ENCODE data around the gene ARL10. TPM values are rescaled to one million over a fixed set of nuclear protein-coding genes. Genes with fewer than 3 reads are reported as not detected.

Gene ARL10
- total RNA-seq, 1 donor from 2014 or later, result 14.5 TPM

DNA sequence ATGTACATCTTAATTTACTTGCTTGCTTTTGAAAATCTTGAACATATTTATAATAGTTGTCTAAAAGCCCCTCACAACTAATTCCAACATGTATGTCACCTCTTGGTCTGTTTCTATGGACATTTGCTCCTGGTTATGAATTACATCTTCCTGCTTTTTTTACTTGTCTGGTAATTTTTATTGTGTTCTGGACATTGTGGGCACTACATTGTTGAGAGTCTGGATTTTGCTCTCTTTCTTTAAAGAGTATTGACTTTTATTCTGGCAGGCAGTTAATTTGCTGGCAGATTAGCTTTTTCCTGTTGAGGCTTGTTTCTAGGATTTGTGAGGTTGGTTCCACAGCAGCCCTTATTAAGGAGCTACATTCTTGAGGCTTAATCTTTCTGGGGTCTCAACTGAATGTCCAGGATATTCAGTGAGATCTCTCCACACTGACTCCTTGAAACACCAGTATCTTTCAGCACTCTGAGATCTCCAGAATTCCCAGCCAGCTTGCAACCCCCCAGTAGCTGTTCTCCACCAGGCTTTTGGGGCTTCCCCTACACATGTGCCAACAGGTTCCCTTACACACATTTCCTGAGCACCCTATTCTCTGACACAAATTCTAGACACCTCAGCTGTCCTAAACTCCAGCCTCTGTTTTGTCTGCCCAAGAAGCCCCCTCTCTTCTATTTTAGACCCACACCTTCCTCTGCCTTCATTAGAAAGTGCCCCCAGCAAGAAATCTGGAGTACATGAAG, 31.1 kb upstream of the ARL10 start:
- no peaks in the 10 kb centered on the region for H3K4me1 Mint-ChIP-seq (ENCODE audit: unreplicated experiment)
- no peak for DNase-seq (ENCODE audit: low spot score)
- TF ChIP-seq, protein P1, sequence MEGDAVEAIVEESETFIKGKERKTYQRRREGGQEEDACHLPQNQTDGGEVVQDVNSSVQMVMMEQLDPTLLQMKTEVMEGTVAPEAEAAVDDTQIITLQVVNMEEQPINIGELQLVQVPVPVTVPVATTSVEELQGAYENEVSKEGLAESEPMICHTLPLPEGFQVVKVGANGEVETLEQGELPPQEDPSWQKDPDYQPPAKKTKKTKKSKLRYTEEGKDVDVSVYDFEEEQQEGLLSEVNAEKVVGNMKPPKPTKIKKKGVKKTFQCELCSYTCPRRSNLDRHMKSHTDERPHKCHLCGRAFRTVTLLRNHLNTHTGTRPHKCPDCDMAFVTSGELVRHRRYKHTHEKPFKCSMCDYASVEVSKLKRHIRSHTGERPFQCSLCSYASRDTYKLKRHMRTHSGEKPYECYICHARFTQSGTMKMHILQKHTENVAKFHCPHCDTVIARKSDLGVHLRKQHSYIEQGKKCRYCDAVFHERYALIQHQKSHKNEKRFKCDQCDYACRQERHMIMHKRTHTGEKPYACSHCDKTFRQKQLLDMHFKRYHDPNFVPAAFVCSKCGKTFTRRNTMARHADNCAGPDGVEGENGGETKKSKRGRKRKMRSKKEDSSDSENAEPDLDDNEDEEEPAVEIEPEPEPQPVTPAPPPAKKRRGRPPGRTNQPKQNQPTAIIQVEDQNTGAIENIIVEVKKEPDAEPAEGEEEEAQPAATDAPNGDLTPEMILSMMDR (IDR thresholded peaks at IDR 0.05; ENCODE audit: unreplicated experiment), result no peak
- H3K4me3 Mint-ChIP-seq (ENCODE audit: unreplicated experiment), result no peak overlapping the region
- peaks cover 24% of the 10 kb centered on the region for H3K36me3 Mint-ChIP-seq (ENCODE audit: low read depth, unreplicated experiment)
- H3K9me3 Mint-ChIP-seq (ENCODE audit: unreplicated experiment), result no peaks in the 10 kb centered on the region
- H3K27ac Mint-ChIP-seq (ENCODE audit: unreplicated experiment), result no peak overlapping the region
- H3K27me3 Mint-ChIP-seq (ENCODE audit: unreplicated experiment), result no peaks in the 10 kb centered on the region

DNA sequence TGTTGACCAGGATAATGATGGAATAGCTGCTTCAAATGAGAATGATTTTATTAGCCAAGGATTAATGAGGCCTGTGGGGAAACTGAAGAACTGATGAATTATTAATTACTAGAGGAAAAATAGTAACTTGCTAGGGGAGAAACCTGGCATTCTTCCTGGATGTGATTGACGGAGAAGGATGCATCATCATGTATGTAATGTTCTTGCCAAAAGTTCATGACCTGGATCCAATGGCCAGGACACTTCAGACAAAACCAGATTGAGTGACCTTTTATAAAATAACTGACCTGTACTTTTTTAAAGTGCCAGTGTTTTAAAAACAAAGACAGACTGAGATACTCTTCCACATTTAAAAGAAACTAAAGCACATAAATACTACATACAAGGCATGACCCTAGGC, 27.4 kb upstream of the ARL10 start:
- Mint-ChIP-seq H3K9me3 (ENCODE audit: unreplicated experiment) (no peaks in the 10 kb centered on the region), H3K4me3 (ENCODE audit: unreplicated experiment) (no peak overlapping the region), H3K27me3 (ENCODE audit: unreplicated experiment) (peaks cover 5% of the 10 kb centered on the region), H3K36me3 (ENCODE audit: low read depth, unreplicated experiment) (peaks cover 20% of the 10 kb centered on the region), H3K4me1 (ENCODE audit: unreplicated experiment) (no peaks in the 10 kb centered on the region), H3K27ac (ENCODE audit: unreplicated experiment) (no peak overlapping the region)
- TF ChIP-seq, protein P1 (IDR thresholded peaks at IDR 0.05; ENCODE audit: unreplicated experiment), result no peak
- no peak for DNase-seq (ENCODE audit: low spot score)

DNA sequence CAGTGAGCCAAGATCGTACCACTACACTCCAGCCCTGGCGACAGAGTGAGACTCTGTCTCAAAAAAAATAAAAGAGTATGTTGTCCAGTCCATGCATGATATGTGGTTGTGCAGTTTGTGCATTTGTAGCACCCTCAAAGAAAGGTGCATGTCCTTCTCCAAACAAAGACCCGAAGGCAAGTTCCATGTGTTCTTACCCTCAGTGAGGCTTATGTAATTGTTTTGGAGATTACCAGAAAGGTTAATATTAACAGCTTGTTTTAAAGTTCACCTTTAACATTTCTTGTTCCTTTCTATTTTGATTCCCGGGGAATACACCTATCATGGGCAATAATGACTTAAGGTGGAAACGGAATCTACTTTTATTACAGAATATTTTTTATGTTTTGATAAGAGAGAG, 26.0 kb upstream of the ARL10 start:
- DNase-seq (ENCODE audit: low spot score), result no peak
- Mint-ChIP-seq H3K27me3 (ENCODE audit: unreplicated experiment) (peaks cover 5% of the 10 kb centered on the region), H3K4me3 (ENCODE audit: unreplicated experiment) (no peak overlapping the region), H3K4me1 (ENCODE audit: unreplicated experiment) (no peaks in the 10 kb centered on the region), H3K9me3 (ENCODE audit: unreplicated experiment) (no peaks in the 10 kb centered on the region), H3K36me3 (ENCODE audit: low read depth, unreplicated experiment) (peaks cover 13% of the 10 kb centered on the region), H3K27ac (ENCODE audit: unreplicated experiment) (no peak overlapping the region)
- TF ChIP-seq, protein P1 (IDR thresholded peaks at IDR 0.05; ENCODE audit: unreplicated experiment), result no peak

DNA sequence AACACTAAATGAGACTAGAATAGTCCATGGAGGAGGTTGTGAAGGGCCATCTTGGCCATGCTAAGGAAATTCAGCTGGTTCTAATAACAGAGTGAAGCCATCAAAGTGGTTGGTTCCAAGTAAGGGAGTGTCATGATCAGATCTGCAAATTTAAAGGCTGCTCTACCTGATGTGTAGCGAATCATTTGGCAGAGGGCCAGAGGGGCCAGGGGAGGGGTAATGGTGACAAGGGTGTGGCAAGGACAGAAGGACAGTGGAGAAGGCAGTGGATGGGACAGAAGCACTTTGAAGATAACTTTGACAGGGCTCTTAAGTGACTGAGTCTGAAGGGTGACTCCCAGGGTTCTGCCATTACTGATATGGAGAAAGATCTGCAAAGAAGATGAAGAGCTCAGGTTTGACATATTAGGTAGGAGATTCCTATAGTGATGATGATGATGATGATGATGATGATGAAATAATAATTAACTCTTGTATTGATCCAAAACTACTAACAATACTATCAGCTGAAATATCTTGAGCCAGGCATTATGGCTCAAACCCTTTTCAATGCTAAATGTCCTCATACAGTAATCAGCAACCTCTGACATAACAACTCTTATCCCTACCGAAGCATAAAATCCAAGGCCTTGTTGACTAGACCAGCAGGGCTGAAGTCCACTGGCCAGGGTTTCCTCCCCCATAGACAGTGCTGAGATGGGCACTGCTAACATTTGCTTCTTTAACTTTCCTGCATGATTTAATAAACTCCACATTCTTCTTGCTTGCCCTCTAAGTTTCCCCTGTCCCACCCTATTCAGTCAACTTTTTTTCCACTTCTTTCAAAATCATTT, 23.7 kb upstream of the ARL10 start:
- Mint-ChIP-seq H3K4me1 (ENCODE audit: unreplicated experiment) (no peaks in the 10 kb centered on the region), H3K27me3 (ENCODE audit: unreplicated experiment) (peaks cover 5% of the 10 kb centered on the region), H3K36me3 (ENCODE audit: low read depth, unreplicated experiment) (peaks cover 10% of the 10 kb centered on the region), H3K27ac (ENCODE audit: unreplicated experiment) (no peak overlapping the region), H3K9me3 (ENCODE audit: unreplicated experiment) (no peaks in the 10 kb centered on the region), H3K4me3 (ENCODE audit: unreplicated experiment) (no peak overlapping the region)
- TF ChIP-seq, protein P1 (IDR thresholded peaks at IDR 0.05; ENCODE audit: unreplicated experiment), result no peak
- DNase-seq (ENCODE audit: low spot score), result no peak

DNA sequence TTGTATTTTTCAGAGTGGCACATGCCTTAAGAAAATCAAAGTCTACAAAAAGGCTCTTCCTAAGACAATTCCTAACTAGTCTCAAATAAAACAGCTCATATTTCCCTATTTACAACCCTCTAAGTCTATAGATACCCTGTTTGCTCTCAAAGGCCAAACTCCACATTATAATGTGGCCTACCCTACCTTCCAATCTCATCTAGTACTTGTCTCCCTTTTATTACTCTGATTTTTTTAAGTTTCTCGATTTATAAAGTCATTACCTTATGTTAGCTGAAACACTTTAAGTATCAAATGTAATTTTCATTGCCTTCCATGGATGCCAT, 23.2 kb upstream of the ARL10 start:
- Mint-ChIP-seq H3K36me3 (ENCODE audit: low read depth, unreplicated experiment) (peaks cover 4% of the 10 kb centered on the region), H3K4me1 (ENCODE audit: unreplicated experiment) (no peaks in the 10 kb centered on the region), H3K9me3 (ENCODE audit: unreplicated experiment) (no peaks in the 10 kb centered on the region), H3K27me3 (ENCODE audit: unreplicated experiment) (peaks cover 5% of the 10 kb centered on the region), H3K4me3 (ENCODE audit: unreplicated experiment) (no peak overlapping the region), H3K27ac (ENCODE audit: unreplicated experiment) (no peak overlapping the region)
- TF ChIP-seq, protein P1 (IDR thresholded peaks at IDR 0.05; ENCODE audit: unreplicated experiment), result no peak
- DNase-seq (ENCODE audit: low spot score), result no peak

All from endothelial cell (in vitro differentiated cells).